ENCODE measurements around the gene FHIT. TPM values are rescaled to one million over a fixed set of nuclear protein-coding genes. Genes with fewer than 3 reads are reported as not detected.

Gene FHIT
- total RNA-seq, 1 experiment from 2014 or later: 20.1 TPM

- H3K4me3 Mint-ChIP-seq (ENCODE audit: unreplicated experiment): no peak overlapping the region
- POLR2A ChIA-PET: interaction anchor here (1.2 kb wide), 1 partner anchor 44 kb away, joined by 3 read pairs; no protein-coding TSS in a partner anchor
- no peak for TF ChIP-seq CTCF (IDR thresholded peaks at IDR 0.05; ENCODE audit: unreplicated experiment)
- peaks cover 33% of the 10 kb centered on the region for H3K4me1 Mint-ChIP-seq (ENCODE audit: insufficient read depth, unreplicated experiment)
- BruUV-seq (replicated peaks): no TSS peak
- intact Hi-C loops (cut with micrococcal nuclease): no loop called here
- no peaks in the 10 kb centered on the region for H3K27me3 Mint-ChIP-seq (ENCODE audit: insufficient read depth, unreplicated experiment)
- H3K9me3 Mint-ChIP-seq (ENCODE audit: unreplicated experiment): no peaks in the 10 kb centered on the region
- no peak overlapping the region for H3K27ac Mint-ChIP-seq (ENCODE audit: low read depth, unreplicated experiment)
- CTCF ChIA-PET: interaction anchor here (0.6 to 1.3 kb wide), 3 partner anchors 84 to 461 kb away, joined by 3 to 5 read pairs (median 4); no protein-coding TSS in a partner anchor
- no peaks in the 10 kb centered on the region for H3K36me3 Mint-ChIP-seq (ENCODE audit: insufficient read depth, unreplicated experiment)
- DNase-seq (ENCODE audit: unreplicated experiment): no peak
Measured at GRCh38 chr3:59774000-59774399, 1477.3 kb downstream of the FHIT start.

DNA sequence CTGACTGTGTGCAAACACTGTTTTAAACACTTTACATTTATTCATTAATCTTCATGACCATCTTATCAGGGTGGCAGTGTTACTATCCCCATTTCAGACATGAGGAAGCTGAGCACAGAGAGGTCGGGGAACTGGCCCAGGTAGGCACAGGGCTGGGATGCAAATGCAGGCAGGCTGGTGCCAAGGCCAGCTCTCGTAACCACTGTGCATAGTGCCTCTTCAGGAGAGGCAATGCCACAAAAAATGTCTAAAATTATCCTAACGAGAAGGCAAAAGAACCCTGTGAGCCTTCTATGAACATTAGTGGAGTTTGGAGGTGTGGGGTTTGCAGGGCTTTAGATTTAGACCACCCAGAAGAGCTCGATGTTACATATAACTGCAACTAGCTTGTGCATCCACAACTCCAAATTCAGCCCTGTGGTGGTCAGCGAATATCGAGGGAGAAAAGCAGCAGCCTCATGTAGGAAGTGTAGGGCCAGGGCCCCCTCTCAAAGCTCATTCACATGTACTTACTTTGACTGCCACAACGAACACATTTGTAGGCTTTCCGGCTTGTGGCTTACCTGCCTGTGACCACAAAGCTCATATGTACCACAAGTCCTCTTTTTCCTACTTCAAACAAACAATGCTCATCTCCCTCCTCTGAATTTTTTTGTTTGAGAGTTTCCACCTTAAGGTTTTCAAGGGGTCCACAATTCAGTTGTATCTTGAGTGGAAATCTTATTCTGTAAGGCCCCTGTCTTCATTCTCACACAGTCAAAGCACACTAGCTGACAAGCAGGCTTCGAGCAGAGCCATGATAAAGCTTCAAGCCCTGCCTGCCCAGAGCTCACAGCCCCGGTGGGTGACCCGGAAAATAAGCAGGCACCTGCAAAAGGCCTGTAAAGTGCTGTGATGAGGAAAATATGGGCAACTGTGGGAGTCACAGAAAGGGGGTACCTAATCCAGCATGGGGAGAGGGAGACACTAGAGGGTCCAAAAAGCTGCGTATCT is 1478.5 kb downstream of the FHIT start:
- intact Hi-C loops (cut with micrococcal nuclease): no loop called here

DNA sequence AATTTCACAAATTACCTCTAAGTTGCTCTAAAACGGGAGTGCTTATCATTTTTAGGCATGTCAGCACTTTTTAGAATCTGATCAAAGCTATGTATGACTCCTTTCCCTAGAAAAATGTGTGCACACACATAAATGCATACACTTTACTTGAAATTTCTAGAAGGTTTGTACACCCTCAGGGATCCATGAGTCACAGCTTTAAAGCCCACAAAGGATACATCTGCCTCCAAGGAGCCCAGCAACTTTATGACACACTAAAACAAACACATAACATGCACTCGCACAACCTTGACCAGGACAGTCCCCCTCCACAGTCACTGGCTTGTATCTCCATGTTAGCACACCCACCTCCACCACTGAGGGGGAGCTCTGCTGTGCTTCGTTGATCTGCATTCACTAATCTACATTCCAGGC is 1479.5 kb downstream of the FHIT start:
- Mint-ChIP-seq H3K9me3 (ENCODE audit: unreplicated experiment) (no peaks in the 10 kb centered on the region), H3K4me1 (ENCODE audit: insufficient read depth, unreplicated experiment) (peaks cover 33% of the 10 kb centered on the region), H3K27me3 (ENCODE audit: insufficient read depth, unreplicated experiment) (no peaks in the 10 kb centered on the region), H3K36me3 (ENCODE audit: insufficient read depth, unreplicated experiment) (no peaks in the 10 kb centered on the region), H3K4me3 (ENCODE audit: unreplicated experiment) (no peak overlapping the region), H3K27ac (ENCODE audit: low read depth, unreplicated experiment) (peak overlapping the region; percentile 57)
- peak; percentile 71 for DNase-seq (ENCODE audit: unreplicated experiment)
- POLR2A ChIA-PET: interaction anchor here (0.8 kb wide), 1 partner anchor 619 kb away, joined by 4 read pairs; no protein-coding TSS in a partner anchor
- CTCF ChIA-PET: interaction anchor here (0.7 to 1.9 kb wide), 4 partner anchors 10 to 1610 kb away, joined by 3 to 10 read pairs (median 4); no protein-coding TSS in a partner anchor
- TF ChIP-seq CTCF (IDR thresholded peaks at IDR 0.05; ENCODE audit: unreplicated experiment): no peak
- intact Hi-C loops (cut with micrococcal nuclease): no loop called here
- BruUV-seq (replicated peaks): no TSS peak

More for the DNA sequence above, 1478.5 kb downstream of the FHIT start:
- ChIA-PET CTCF (interaction anchor here (0.5 to 1.9 kb wide), 11 partner anchors 9 to 1756 kb away, joined by 3 to 10 read pairs (median 3); no protein-coding TSS in a partner anchor), POLR2A (interaction anchor here (0.6 to 0.8 kb wide), 2 partner anchors 337 to 620 kb away, joined by 4 to 5 read pairs; no protein-coding TSS in a partner anchor)
- TF ChIP-seq CTCF (IDR thresholded peaks at IDR 0.05; ENCODE audit: unreplicated experiment): no peak
- DNase-seq (ENCODE audit: unreplicated experiment): no peak
- no TSS peak for BruUV-seq (replicated peaks)
- no peak overlapping the region for H3K4me3 Mint-ChIP-seq (ENCODE audit: unreplicated experiment)
- H3K27me3 Mint-ChIP-seq (ENCODE audit: insufficient read depth, unreplicated experiment): no peaks in the 10 kb centered on the region
- H3K36me3 Mint-ChIP-seq (ENCODE audit: insufficient read depth, unreplicated experiment): no peaks in the 10 kb centered on the region
- peak overlapping the region; percentile 57 for H3K27ac Mint-ChIP-seq (ENCODE audit: low read depth, unreplicated experiment)
- H3K4me1 Mint-ChIP-seq (ENCODE audit: insufficient read depth, unreplicated experiment): peaks cover 33% of the 10 kb centered on the region
- no peaks in the 10 kb centered on the region for H3K9me3 Mint-ChIP-seq (ENCODE audit: unreplicated experiment)

GRCh38 chr3:59769127-59769750 is 1482.0 kb downstream of the FHIT start:
- intact Hi-C loops (cut with micrococcal nuclease): no loop called here
- TF ChIP-seq CTCF (IDR thresholded peaks at IDR 0.05; ENCODE audit: unreplicated experiment): no peak
- Mint-ChIP-seq H3K4me3 (ENCODE audit: unreplicated experiment) (no peak overlapping the region), H3K27ac (ENCODE audit: low read depth, unreplicated experiment) (no peak overlapping the region), H3K36me3 (ENCODE audit: insufficient read depth, unreplicated experiment) (no peaks in the 10 kb centered on the region), H3K27me3 (ENCODE audit: insufficient read depth, unreplicated experiment) (no peaks in the 10 kb centered on the region), H3K9me3 (ENCODE audit: unreplicated experiment) (no peaks in the 10 kb centered on the region), H3K4me1 (ENCODE audit: insufficient read depth, unreplicated experiment) (peaks cover 28% of the 10 kb centered on the region)
- no TSS peak for BruUV-seq (replicated peaks)
- ChIA-PET CTCF (interaction anchor here (0.7 to 0.8 kb wide), 2 partner anchors 41 to 94 kb away, joined by 3 to 4 read pairs; no protein-coding TSS in a partner anchor), POLR2A (interaction anchor here (0.6 kb wide), 1 partner anchor 161 kb away, joined by 3 read pairs; no protein-coding TSS in a partner anchor)
- no peak for DNase-seq (ENCODE audit: unreplicated experiment)

Data from MCF 10A (cell line).